Breast epithelium (tissue), 4 donors: ENCODE results near the gene FRMD3. TPM values are rescaled to one million over a fixed set of nuclear protein-coding genes. Genes with fewer than 3 reads are reported as not detected.

Experiments
- DNase-seq, 2 donors: peaks; one replicate each; pipeline ENCODE4 v3.0.0-alpha.2; 2019; ENCODE audit warnings: low spot score in 2 of 2
- H3K27ac ChIP-seq, 2 donors: fragments of 200-600 bp; sonication (generic) in 1 of 2; one replicate each; pipeline ENCODE4 v1.5.1; 2016 to 2019; ENCODE audit warnings: mild to moderate bottlenecking in 1 of 2
- H3K27me3 ChIP-seq, 2 donors: fragments of 200-600 bp; sonication (generic) in 1 of 2; one replicate each; pipeline versions ENCODE4 v1.5.1 to v1.6.0; 2017 to 2019; ENCODE audit warnings: control low read depth in 1 of 2, mild to moderate bottlenecking in 1 of 2
- H3K36me3 ChIP-seq: fragments of 200-600 bp; one replicate; pipeline ENCODE4 v1.5.1; 2019
- H3K4me1 ChIP-seq, 2 donors: fragments of 200-600 bp; sonication (generic); one replicate each; pipeline ENCODE4 v1.5.1; 2016 to 2019; ENCODE audit warnings: control low read depth in 1 of 2
- H3K4me3 ChIP-seq, 3 donors: fragments of 200-600 bp; sonication (generic); 1 replicate in 2 of 3; 2 replicates in 1 of 3; pipeline ENCODE4 v1.5.1; 2016 to 2019; ENCODE audit warnings: mild to moderate bottlenecking in 3 of 3, moderate library complexity in 2 of 3
- H3K9me3 ChIP-seq, 2 donors: fragments of 200-600 bp; sonication (generic) in 1 of 2; one replicate each; pipeline ENCODE4 v1.5.1; 2016 to 2019; ENCODE audit warnings: control low read depth in 1 of 2
- CTCF ChIP-seq, 3 donors: fragments of 450-650 bp; IDR thresholded peaks; one replicate each; pipeline ENCODE4 v1.5.1; 2016 to 2017; ENCODE audit warnings: antibody characterized with exemption in 3 of 3, mild to moderate bottlenecking in 3 of 3, moderate library complexity in 3 of 3
- POLR2A ChIP-seq: fragments of 450-650 bp; IDR thresholded peaks from one replicate; pipeline ENCODE4 v1.6.1; 2016; ENCODE audit warnings: antibody characterized with exemption, mild to moderate bottlenecking, moderate library complexity
- POLR2AphosphoS5 ChIP-seq, 3 donors: sonication (generic); formaldehyde crosslinking; IDR thresholded peaks; one replicate each; pipeline ENCODE4 v1.6.1; 2017; ENCODE audit warnings: antibody characterized with exemption in 3 of 3
- intact Hi-C: fragments of 100-400 bp; cut with DNase I; formaldehyde crosslinking; loops from one replicate; pipeline ENCODE4 v1.15.1; 2023; ENCODE audit warnings: low total_unique reads
- total RNA-seq, 3 donors: library from RNA; depleted of rRNA; stranded (reverse); fragments of >200 nt; gene quantifications; one replicate each; pipeline ENCODE4 v1.1.0, GENCODE V29; 2016

FRMD3 gene
- total RNA-seq, 3 donors from 2014 or later, result 6.3 to 14.1 (median 14.1) TPM

- Histone ChIP-seq H3K4me3 (no peak overlapping the region), H3K27ac (no peak overlapping the region), H3K4me1 (no peaks in the 10 kb centered on the region), H3K9me3 (no peaks in the 10 kb centered on the region), H3K36me3 (no peaks in the 10 kb centered on the region), H3K27me3 (no peaks in the 10 kb centered on the region)
- intact Hi-C loops, result no loop called here
- DNase-seq, result no peak
- no peak for TF ChIP-seq CTCF (IDR thresholded peaks at IDR 0.05)
- TF ChIP-seq POLR2AphosphoS5 (IDR thresholded peaks at IDR 0.05), result no peak
- no peak for TF ChIP-seq POLR2A
These were observed 23.4 kb downstream of the FRMD3 start for GRCh38 chr9:83514767-83515166.

DNA sequence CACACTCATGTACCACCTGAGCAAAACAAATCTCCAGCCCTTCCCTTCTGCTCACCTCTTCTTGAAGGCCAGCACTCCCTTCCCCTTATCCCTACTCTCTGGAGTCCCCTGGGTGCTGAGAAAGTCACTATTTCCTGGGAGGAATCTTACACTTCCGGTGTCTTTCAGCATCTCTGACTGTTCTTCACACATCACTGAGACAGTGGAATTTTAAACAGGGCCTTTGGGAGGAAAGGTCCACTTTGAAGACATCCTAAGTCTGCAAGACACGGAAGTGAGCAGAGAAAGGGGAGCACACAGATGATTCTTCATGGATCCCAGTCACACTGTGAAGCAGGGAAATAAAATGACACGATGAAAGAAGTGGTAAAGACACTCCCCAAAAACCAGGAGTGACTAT, 25.6 kb downstream of the FRMD3 start:
- TF ChIP-seq POLR2A, result no peak
- TF ChIP-seq POLR2AphosphoS5 (IDR thresholded peaks at IDR 0.05), result no peak
- no peak for TF ChIP-seq CTCF (IDR thresholded peaks at IDR 0.05)
- no peaks in the 10 kb centered on the region for H3K9me3 ChIP-seq
- H3K27ac ChIP-seq, result no peak overlapping the region
- intact Hi-C loops, result no loop called here
- no peak for DNase-seq
- no peak overlapping the region for H3K4me3 ChIP-seq
- no peaks in the 10 kb centered on the region for H3K36me3 ChIP-seq
- no peaks in the 10 kb centered on the region for H3K27me3 ChIP-seq
- no peaks in the 10 kb centered on the region for H3K4me1 ChIP-seq

DNA sequence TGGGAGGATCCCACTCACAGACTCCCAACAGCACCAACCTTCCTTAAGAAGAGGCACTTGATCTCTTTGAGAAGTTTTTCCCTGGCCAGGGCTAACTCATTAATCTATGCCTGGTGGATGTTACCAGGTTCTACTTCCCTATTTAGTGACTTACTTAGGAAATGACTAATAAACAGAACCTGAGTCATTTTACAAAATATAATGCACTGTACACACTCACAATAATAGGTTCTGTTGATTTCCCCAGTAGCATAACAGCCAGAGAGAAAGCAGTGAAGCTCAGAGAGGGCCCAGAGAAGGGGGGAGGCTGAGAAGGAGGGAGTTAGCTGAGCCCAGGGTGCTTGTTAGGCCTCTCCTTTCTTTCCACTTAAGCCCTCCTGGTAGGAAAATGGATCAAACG, 27.1 kb downstream of the FRMD3 start:
- H3K9me3 ChIP-seq, result no peaks in the 10 kb centered on the region
- H3K4me3 ChIP-seq, result no peak overlapping the region
- no peaks in the 10 kb centered on the region for H3K36me3 ChIP-seq
- DNase-seq, result no peak
- no peaks in the 10 kb centered on the region for H3K27me3 ChIP-seq
- H3K27ac ChIP-seq, result no peak overlapping the region
- TF ChIP-seq POLR2AphosphoS5 (IDR thresholded peaks at IDR 0.05) (no peak), CTCF (IDR thresholded peaks at IDR 0.05) (no peak), POLR2A (no peak)
- no peaks in the 10 kb centered on the region for H3K4me1 ChIP-seq
- intact Hi-C loops, result no loop called here

GRCh38 chr9:83509402-83509801, 28.8 kb downstream of the FRMD3 start:
- Histone ChIP-seq H3K9me3 (no peaks in the 10 kb centered on the region), H3K4me3 (no peak overlapping the region), H3K27me3 (no peaks in the 10 kb centered on the region), H3K36me3 (no peaks in the 10 kb centered on the region), H3K4me1 (no peaks in the 10 kb centered on the region), H3K27ac (no peak overlapping the region)
- no peak for DNase-seq
- intact Hi-C loops, result no loop called here
- TF ChIP-seq POLR2AphosphoS5 (IDR thresholded peaks at IDR 0.05), result no peak
- no peak for TF ChIP-seq POLR2A
- no peak for TF ChIP-seq CTCF (IDR thresholded peaks at IDR 0.05)

DNA sequence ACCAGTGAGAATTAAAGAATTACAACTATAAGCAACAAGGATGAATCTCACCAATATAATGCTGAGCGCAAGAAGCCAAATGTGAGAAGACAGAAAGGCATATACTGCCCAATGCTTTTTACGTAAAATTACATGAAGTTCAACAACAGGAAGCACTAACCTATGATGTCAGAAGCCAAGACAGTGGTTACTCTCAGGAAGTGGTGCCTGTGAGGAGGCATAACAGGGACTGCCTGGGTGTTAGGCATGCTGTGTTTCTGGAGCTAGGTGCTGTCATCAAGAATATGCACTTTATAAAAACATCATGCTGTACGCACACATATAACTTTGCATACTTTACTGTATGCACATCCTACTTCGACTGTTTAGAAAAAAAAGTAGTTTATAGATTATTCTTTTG, 30.1 kb downstream of the FRMD3 start:
- H3K4me3 ChIP-seq, result no peak overlapping the region
- no peaks in the 10 kb centered on the region for H3K9me3 ChIP-seq
- H3K36me3 ChIP-seq, result no peaks in the 10 kb centered on the region
- intact Hi-C loops, result no loop called here
- no peaks in the 10 kb centered on the region for H3K27me3 ChIP-seq
- no peaks in the 10 kb centered on the region for H3K4me1 ChIP-seq
- TF ChIP-seq CTCF (IDR thresholded peaks at IDR 0.05) (no peak), POLR2A (no peak), POLR2AphosphoS5 (IDR thresholded peaks at IDR 0.05) (no peak)
- DNase-seq, result no peak
- no peak overlapping the region for H3K27ac ChIP-seq
